Tibial nerve (tissue), 4 donors: ENCODE data around the gene SLX4IP. TPM values are rescaled to one million over a fixed set of nuclear protein-coding genes. Genes with fewer than 3 reads are reported as not detected.

Experiments
- DNase-seq, 2 donors: peaks; one replicate each; pipeline ENCODE4 v3.0.0-alpha.2; 2019; ENCODE audit warnings: low spot score in 2 of 2
- H3K27ac ChIP-seq, 4 donors: fragments of 200-600 bp; sonication (generic) in 3 of 4; one replicate each; pipeline ENCODE4 v1.5.1; 2017 to 2019; ENCODE audit warnings: mild to moderate bottlenecking in 1 of 4
- H3K27me3 ChIP-seq, 2 donors: fragments of 200-600 bp; sonication (generic) in 1 of 2; one replicate each; pipeline versions ENCODE4 v1.5.1 to v1.6.0; 2017 to 2019
- H3K36me3 ChIP-seq, 3 donors: fragments of 200-600 bp; sonication (generic); one replicate each; pipeline ENCODE4 v1.5.1; 2018 to 2019
- H3K4me1 ChIP-seq, 4 donors: fragments of 200-600 bp; sonication (generic) in 3 of 4; one replicate each; pipeline ENCODE4 v1.5.1; 2017 to 2019
- H3K4me3 ChIP-seq, 4 donors: fragments of 200-600 bp; sonication (generic) in 3 of 4; one replicate each; pipeline ENCODE4 v1.5.1; 2017 to 2019; ENCODE audit warnings: mild to moderate bottlenecking in 1 of 4, moderate library complexity in 1 of 4
- H3K9me3 ChIP-seq, 4 donors: fragments of 200-600 bp; sonication (generic) in 3 of 4; one replicate each; pipeline ENCODE4 v1.5.1; 2017 to 2019
- CTCF ChIP-seq, 5 experiments: fragments of 200-600 bp in 3 of 5; fragments of 450-650 bp in 2 of 5; sonication (generic) in 3 of 5; IDR thresholded peaks; one replicate each; pipeline ENCODE4 v1.5.1; 2016 to 2019; ENCODE audit warnings: antibody characterized with exemption in 5 of 5, mild to moderate bottlenecking in 3 of 5, moderate library complexity in 2 of 5
- EP300 ChIP-seq, 2 donors: sonication (generic); formaldehyde crosslinking; IDR thresholded peaks; one replicate each; pipeline ENCODE4 v1.6.1; 2017; ENCODE audit warnings: antibody characterized with exemption in 2 of 2, mild to moderate bottlenecking in 1 of 2
- POLR2A ChIP-seq, 2 donors: fragments of 450-650 bp; IDR thresholded peaks; one replicate each; pipeline ENCODE4 v1.6.1; 2017; ENCODE audit warnings: antibody characterized with exemption in 2 of 2, mild to moderate bottlenecking in 2 of 2, moderate library complexity in 2 of 2
- WGBS, 2 donors: methylation state at CpG; one replicate each; pipeline ENCODE4 v1.1.5; 2018; 5-methylcytosine and 5-hydroxymethylcytosine counted together
- total RNA-seq, 4 donors: library from RNA; depleted of rRNA; stranded (reverse); fragments of >200 nt; gene quantifications; one replicate each; pipeline ENCODE4 v1.1.0, GENCODE V29; 2016

Gene SLX4IP
- total RNA-seq, 4 donors from 2014 or later, result 3.3 to 5.7 (median 3.5) TPM

GRCh38 chr20:10619427-10619826, 184.3 kb downstream of the SLX4IP start:
- peaks cover 0 to 1% (median 0%) of the 10 kb centered on the region in 3 donors for H3K36me3 ChIP-seq
- WGBS, 2 donors, result 44 to 48% methylated on average over 3 of the region's 3 CpGs
- no peak for TF ChIP-seq POLR2A (IDR thresholded peaks at IDR 0.05)
- TF ChIP-seq CTCF (IDR thresholded peaks at IDR 0.05), result no peak
- TF ChIP-seq EP300 (IDR thresholded peaks at IDR 0.05), result no peak
- no peak overlapping the region for H3K4me3 ChIP-seq
- DNase-seq, result no peak
- H3K27me3 ChIP-seq, result no peaks in the 10 kb centered on the region
- H3K9me3 ChIP-seq, result no peaks in the 10 kb centered on the region
- H3K27ac ChIP-seq, result no peak overlapping the region
- peaks cover 0 to 17% (median 0%) of the 10 kb centered on the region in 4 donors for H3K4me1 ChIP-seq

DNA sequence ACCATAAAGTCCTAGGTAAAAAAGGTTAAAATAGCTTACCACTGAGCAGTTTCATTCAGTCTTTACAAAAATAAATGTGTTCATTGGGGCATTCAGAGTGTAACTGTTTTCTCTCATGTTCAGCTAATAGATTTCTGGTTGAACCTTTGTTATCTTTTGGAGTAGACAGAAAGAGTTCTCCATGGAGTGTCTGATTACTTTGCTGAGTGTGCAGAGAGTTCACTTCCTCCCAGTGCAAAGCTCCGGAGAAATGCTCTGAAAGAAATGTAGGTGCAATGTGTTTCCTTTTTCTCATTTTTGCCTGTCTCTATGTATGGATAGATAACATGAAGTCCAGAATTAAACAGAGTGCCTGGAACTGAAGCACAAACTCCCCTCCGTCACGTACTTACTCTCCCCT, 186.0 kb downstream of the SLX4IP start:
- Histone ChIP-seq H3K4me1 (peaks cover 0 to 17% (median 0%) of the 10 kb centered on the region in 4 donors), H3K27me3 (no peaks in the 10 kb centered on the region), H3K27ac (no peak overlapping the region), H3K4me3 (no peak overlapping the region), H3K9me3 (no peaks in the 10 kb centered on the region), H3K36me3 (no peaks in the 10 kb centered on the region)
- DNase-seq, result no peak
- no peak for TF ChIP-seq POLR2A (IDR thresholded peaks at IDR 0.05)
- no peak for TF ChIP-seq EP300 (IDR thresholded peaks at IDR 0.05)
- TF ChIP-seq CTCF (IDR thresholded peaks at IDR 0.05), result no peak
- WGBS, 2 donors, result 80 to 94% methylated on average over 3 of the region's 3 CpGs

DNA sequence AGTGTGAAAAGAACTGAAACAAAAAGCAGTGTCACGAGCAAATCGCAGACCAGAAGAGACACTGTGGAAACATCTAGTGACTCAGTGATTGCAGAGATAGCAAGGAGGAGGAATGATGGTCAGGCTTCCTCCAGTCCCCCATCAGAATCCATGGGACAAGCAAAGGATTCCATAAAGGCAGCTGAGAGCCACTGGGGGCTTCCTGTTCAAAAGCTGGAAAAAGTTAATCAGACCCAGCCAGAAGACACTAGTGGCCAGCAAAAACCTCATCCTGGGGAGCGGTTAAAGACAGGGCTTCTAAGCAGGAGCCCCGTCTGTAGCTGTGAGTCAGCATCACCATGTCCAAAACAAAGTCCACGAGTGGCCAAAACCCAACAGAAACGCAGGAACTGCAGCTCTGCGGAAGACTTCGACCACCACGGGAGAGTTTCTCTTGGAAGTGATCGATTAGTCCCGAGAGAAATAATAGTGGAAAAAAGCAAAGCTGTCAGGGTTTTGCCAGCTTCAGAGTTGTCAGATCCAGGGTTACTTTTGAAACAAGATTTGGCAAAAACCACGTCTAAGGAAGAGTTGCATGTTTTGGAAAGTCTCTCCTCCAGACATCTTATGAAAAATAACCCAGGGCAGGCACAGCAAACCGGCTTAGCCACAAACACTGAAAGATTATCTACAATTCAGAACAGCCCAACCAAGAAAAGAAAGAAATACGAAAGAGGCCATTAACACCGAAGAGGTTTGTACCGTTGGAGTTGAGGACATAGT, 187.7 kb downstream of the SLX4IP start:
- no peaks in the 10 kb centered on the region for H3K27me3 ChIP-seq
- 61 to 71% methylated on average over 16 of the region's 16 CpGs for WGBS, 2 donors
- H3K4me1 ChIP-seq, result peaks cover 0 to 22% (median 0%) of the 10 kb centered on the region in 4 donors
- TF ChIP-seq POLR2A (IDR thresholded peaks at IDR 0.05) (no peak), EP300 (IDR thresholded peaks at IDR 0.05) (peak in 1 of 2 donors; percentile 72), CTCF (IDR thresholded peaks at IDR 0.05) (no peak)
- peak in 1 of 2 donors; percentile 63 for DNase-seq
- peak overlapping the region; percentile 32 to 87 (median 55) for H3K27ac ChIP-seq
- peak overlapping the region in 2 of 4 donors; percentile 2 to 22 for H3K4me3 ChIP-seq
- no peaks in the 10 kb centered on the region for H3K36me3 ChIP-seq
- H3K9me3 ChIP-seq, result no peaks in the 10 kb centered on the region

GRCh38 chr20:10625641-10626040, 190.5 kb downstream of the SLX4IP start:
- WGBS, 2 donors, result 84 to 90% methylated on average over 2 of the region's 2 CpGs
- Histone ChIP-seq H3K4me3 (no peak overlapping the region), H3K9me3 (no peaks in the 10 kb centered on the region), H3K4me1 (peaks cover 0 to 44% (median 0%) of the 10 kb centered on the region in 4 donors), H3K36me3 (no peaks in the 10 kb centered on the region), H3K27ac (no peak overlapping the region), H3K27me3 (no peaks in the 10 kb centered on the region)
- DNase-seq, result no peak
- TF ChIP-seq POLR2A (IDR thresholded peaks at IDR 0.05) (no peak), CTCF (IDR thresholded peaks at IDR 0.05) (no peak), EP300 (IDR thresholded peaks at IDR 0.05) (no peak)

DNA sequence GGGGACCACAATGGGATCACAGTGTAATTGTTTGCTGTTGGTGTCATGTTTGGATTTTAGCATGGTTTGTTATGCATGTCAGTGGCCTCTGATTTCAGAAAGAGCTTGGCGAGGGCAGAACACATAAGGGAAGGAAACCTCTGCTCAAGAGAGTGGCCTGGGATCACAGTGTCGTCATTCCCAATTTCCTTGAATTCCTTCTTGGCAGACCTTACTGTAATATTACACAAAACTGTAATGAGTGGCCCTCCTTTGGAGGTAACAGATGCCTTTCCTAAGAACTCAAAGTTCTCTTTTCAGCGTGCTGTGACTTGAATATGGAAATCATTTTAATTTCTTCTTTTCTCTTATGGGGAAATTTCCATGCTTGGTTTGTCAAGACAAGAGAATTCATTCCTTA, 191.8 kb downstream of the SLX4IP start:
- H3K27ac ChIP-seq, result peak overlapping the region in 2 of 4 donors; percentile 5 to 39
- no peaks in the 10 kb centered on the region for H3K36me3 ChIP-seq
- no peaks in the 10 kb centered on the region for H3K27me3 ChIP-seq
- H3K9me3 ChIP-seq, result no peaks in the 10 kb centered on the region
- TF ChIP-seq CTCF (IDR thresholded peaks at IDR 0.05) (no peak), EP300 (IDR thresholded peaks at IDR 0.05) (peak; percentile 49 to 86)
- peaks cover 0 to 46% (median 0%) of the 10 kb centered on the region in 4 donors for H3K4me1 ChIP-seq
- WGBS, 2 donors, result 60 to 61% methylated on average over 3 of the region's 3 CpGs
- no peak overlapping the region for H3K4me3 ChIP-seq
- peak in 1 of 2 donors; percentile 65 for DNase-seq
